GM18951 (cell line): Measurements from ENCODE around the gene SLC9A5.

Source experiments
- POLR2A ChIP-seq: IDR thresholded peaks from 4 replicates; pipeline ENCODE4 v1.6.1; 2011; ENCODE audit warnings: mild to moderate bottlenecking; ENCODE audit not compliant: insufficient read length, insufficient read depth; ENCODE audit errors: extremely low read depth
- in situ Hi-C: fragments of 300-500 bp; cut with MboI; formaldehyde crosslinking; loops from one replicate; pipeline ENCODE4 v1.12.0; 2022; ENCODE audit warnings: low sequenced_read_pairs, mixed read lengths, inconsistent platforms; ENCODE audit not compliant: unreplicated experiment

SLC9A5 gene

GRCh38 chr16:67209565-67209964, 39.2 kb upstream of the SLC9A5 start:
- in situ Hi-C loops: no loop called here
- no peak for TF ChIP-seq POLR2A

- no peak for TF ChIP-seq POLR2A
- in situ Hi-C loops: no loop called here
These were observed 38.5 kb upstream of the SLC9A5 start for GRCh38 chr16:67210069-67210937.

- in situ Hi-C loops: no loop called here
- TF ChIP-seq POLR2A: no peak
These were observed 37.1 kb upstream of the SLC9A5 start for GRCh38 chr16:67211674-67212073.

GRCh38 chr16:67212766-67213165, 36.0 kb upstream of the SLC9A5 start:
- no peak for TF ChIP-seq POLR2A
- in situ Hi-C loops: no loop called here

- no peak for TF ChIP-seq POLR2A
- in situ Hi-C loops: no loop called here
These were observed 35.4 kb upstream of the SLC9A5 start for GRCh38 chr16:67213197-67214019.

GRCh38 chr16:67215706-67216105, 33.1 kb upstream of the SLC9A5 start:
- TF ChIP-seq POLR2A: no peak
- in situ Hi-C loops: no loop called here

- TF ChIP-seq POLR2A: no peak
- in situ Hi-C loops: no loop called here
These were observed 31.9 kb upstream of the SLC9A5 start for GRCh38 chr16:67216612-67217490.

GRCh38 chr16:67223992-67224391, 24.8 kb upstream of the SLC9A5 start:
- no peak for TF ChIP-seq POLR2A
- in situ Hi-C loops: no loop called here

GRCh38 chr16:67226295-67226803, 22.4 kb upstream of the SLC9A5 start:
- TF ChIP-seq POLR2A: no peak
- in situ Hi-C loops: no loop called here

GRCh38 chr16:67226804-67227566, 21.8 kb upstream of the SLC9A5 start, which contains the start of gene TMEM208:
TMEM208 (plus strand) TSS chr16:67227130; CDS start chr16:67227219, 89 bp downstream.
- peak; percentile 70 for TF ChIP-seq POLR2A
- in situ Hi-C loops: no loop called here

GRCh38 chr16:67227567-67227921, 21.2 kb upstream of the SLC9A5 start:
- TF ChIP-seq POLR2A: no peak
- in situ Hi-C loops: no loop called here
